Measurements from ENCODE around the gene IL17B. TPM values are rescaled to one million over a fixed set of nuclear protein-coding genes. Genes with fewer than 3 reads are reported as not detected.

Gene IL17B
- total and polyA plus RNA-seq, 12 donors, result 1.5 to 20.1 (median 2.9) TPM; not detected in 1

GRCh38 chr5:149406203-149406978, 27.3 kb upstream of the IL17B start:
- no peaks in the 10 kb centered on the region for H3K27me3 ChIP-seq
- TF ChIP-seq CTCF (IDR thresholded peaks at IDR 0.05) (no peak), POLR2A (IDR thresholded peaks at IDR 0.05) (peak; percentile 52 to 55)
- H3K36me3 ChIP-seq (replicated peaks in 1 of 2), result no peaks in the 10 kb centered on the region
- peak overlapping the region in 4 of 5 donors; percentile 6 to 92 (median 44) for H3K27ac ChIP-seq
- H3K4me1 ChIP-seq (replicated peaks in 1 of 2), result peaks cover 17 to 19% of the 10 kb centered on the region in 2 donors
- H3K4me3 ChIP-seq, result peak overlapping the region in 1 of 4 donors; percentile 55
- 55 to 77% (median 65%) methylated on average over 9 of the region's 9 CpGs for WGBS, 4 donors
- intact Hi-C loops (cut with DNase I), result no loop called here
- peak in 4 of 7 donors; percentile 48 to 80 (median 56) for DNase-seq
- H3K9me3 ChIP-seq (replicated peaks in 1 of 3), result no peaks in the 10 kb centered on the region

DNA sequence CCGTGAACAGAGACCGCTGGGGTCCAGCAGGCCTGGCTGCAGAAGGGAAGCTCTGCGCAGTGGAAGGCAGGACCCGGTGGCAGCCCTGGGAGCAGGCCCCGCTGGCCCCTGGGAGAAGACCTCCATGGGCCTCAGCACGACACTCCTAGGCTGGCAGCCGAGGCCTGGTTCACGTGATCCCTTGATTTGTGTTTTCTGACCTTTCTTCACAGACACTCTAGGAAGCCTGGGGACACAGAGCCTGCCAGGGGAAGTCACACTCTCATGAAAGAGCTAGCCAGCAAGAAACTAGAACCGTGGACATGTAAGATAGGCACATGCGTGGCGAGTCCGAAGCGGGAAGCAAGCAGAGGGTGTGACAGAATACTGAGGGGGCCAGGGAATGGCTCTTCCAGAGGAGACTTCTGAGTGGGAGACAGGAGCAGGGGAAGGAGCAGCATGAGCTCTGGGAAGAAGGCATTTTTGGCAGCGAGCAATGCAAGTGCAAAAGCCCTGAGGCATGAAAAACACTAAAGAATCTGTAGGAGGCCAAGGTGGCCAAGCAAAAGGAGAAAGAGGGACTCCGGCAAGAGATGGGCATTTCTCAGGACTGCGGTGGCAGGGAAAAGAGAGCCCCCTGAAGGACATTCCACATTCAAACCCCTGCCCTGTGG, 26.6 kb upstream of the IL17B start:
- 65 to 73% (median 70%) methylated on average over 10 to 16 of the region's 16 CpGs for WGBS, 4 donors
- Histone ChIP-seq H3K27me3 (no peaks in the 10 kb centered on the region), H3K27ac (peak overlapping the region in 4 of 5 donors; percentile 9 to 92 (median 76)), H3K9me3 (replicated peaks in 1 of 3) (no peaks in the 10 kb centered on the region), H3K4me3 (no peak overlapping the region), H3K4me1 (replicated peaks in 1 of 2) (peaks cover 17 to 19% of the 10 kb centered on the region in 2 donors), H3K36me3 (replicated peaks in 1 of 2) (no peaks in the 10 kb centered on the region)
- TF ChIP-seq POLR2A (IDR thresholded peaks at IDR 0.05), result no peak
- no peak for TF ChIP-seq CTCF (IDR thresholded peaks at IDR 0.05)
- DNase-seq, result peak in 4 of 7 donors; percentile 55 to 78 (median 59)
- intact Hi-C loops (cut with DNase I), result no loop called here

DNA sequence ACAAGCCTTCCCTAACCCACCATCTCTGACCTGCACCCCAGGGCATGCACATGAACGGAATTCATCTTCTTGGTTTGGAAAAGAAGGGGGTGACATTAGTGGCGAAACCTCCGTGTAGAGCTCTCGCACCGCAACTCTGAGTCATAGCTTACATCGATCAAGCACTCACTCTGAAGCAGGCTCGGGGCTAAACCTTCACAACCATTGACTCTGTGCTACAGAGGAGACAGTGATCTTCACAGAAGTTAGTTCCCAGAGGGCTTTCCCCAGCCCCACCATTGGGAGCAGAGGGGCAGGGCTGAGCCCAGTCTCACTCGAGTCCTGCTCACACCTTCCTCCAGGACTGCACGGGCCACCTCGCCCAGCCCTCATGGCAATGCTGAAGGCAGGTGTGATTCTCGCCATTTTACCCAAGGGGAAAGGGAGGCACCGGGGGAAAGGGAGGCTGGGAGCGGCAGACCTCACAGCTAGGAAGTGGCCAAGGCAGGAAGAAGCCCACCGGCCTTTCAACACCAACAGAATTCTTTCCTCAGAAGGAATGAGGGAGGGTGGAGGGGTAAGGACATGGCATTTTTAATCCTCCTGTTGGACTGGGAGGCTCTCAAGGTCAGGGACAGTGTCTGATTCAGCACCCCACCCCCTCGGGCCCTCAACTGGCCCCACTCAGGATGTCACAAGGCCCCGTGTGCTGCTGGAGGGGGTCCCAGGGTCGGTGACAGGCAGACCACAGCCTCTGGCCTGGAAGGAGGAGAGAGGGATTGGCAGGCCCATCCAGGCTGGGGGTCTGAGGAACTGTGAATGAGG, 25.9 kb upstream of the IL17B start:
- WGBS, 4 donors, result 54 to 73% (median 61%) methylated on average over 13 to 17 of the region's 17 CpGs
- DNase-seq, result peak in 4 of 7 donors; percentile 49 to 67 (median 61)
- TF ChIP-seq CTCF (IDR thresholded peaks at IDR 0.05), result no peak
- no peak for TF ChIP-seq POLR2A (IDR thresholded peaks at IDR 0.05)
- Histone ChIP-seq H3K36me3 (replicated peaks in 1 of 2) (no peaks in the 10 kb centered on the region), H3K4me1 (replicated peaks in 1 of 2) (peaks cover 17 to 19% of the 10 kb centered on the region in 2 donors), H3K27me3 (no peaks in the 10 kb centered on the region), H3K9me3 (replicated peaks in 1 of 3) (no peaks in the 10 kb centered on the region), H3K27ac (peak overlapping the region in 4 of 5 donors; percentile 9 to 92 (median 76)), H3K4me3 (no peak overlapping the region)
- intact Hi-C loops (cut with DNase I), result no loop called here

Measured in adrenal gland (tissue), 12 donors.